Measurements from ENCODE around the gene BAIAP2. TPM values are rescaled to one million over a fixed set of nuclear protein-coding genes. Genes with fewer than 3 reads are reported as not detected.

The BAIAP2 gene
- polyA plus RNA-seq, 2 of the 4 experiments (the other 2 are of a cell fraction) = 7.1 to 27.5 TPM

DNA sequence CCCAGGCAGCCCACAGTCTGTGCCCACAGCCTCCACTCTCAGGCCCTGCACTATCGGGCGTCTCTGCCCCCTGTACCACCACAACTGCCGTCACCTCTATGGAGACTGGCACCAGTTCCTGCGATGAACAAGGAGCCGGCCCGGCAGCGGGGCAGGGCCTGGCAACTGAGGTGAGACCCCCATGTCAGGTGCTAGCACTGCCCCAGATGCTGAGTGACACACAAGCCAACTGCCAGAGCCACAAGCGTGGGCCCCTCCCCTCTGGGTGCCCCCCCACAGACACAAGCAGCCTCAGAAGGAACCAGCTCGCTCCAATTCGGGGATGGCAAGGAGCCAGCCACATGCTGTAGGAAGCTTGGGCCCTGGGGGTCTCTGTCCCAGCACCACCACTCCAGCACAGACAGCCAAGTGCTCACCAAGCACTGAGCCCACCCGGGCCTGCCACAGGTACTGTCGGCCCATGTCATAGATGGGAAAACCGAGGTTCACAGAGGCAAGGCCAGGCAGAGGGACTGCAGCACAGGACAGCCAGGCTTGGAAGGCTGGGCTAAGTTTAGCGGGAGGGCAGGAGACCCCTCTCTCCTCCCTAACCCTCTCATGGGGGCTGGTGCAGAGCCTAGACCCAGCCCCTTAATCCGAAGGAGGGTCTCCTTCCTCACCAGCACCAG lies 128.9 kb downstream of the BAIAP2 start:
- FAIRE-seq = no peak
- 78% methylated on average over 15 of the region's 15 CpGs for WGBS (ENCODE audit: missing lambda C conversion rate)
- Histone ChIP-seq H3K4me1 (peaks cover 6% of the 10 kb centered on the region; the same call in 2 of the 3 replicates), H3K9me3 (no peaks in the 10 kb centered on the region), H3K4me3 (no peak overlapping the region), H3K4me2 (no peak overlapping the region), H3K27ac (no peak overlapping the region)
- POLR2A ChIA-PET = no interaction called here
- no peak for DNase-seq (ENCODE audit: low read depth in 1 of 2, low spot score in 1 of 2)
- no peak for TF ChIP-seq FOSB (CRISPR knock-in tag; IDR thresholded peaks at IDR 0.05)
- no peak for TF ChIP-seq EHF (CRISPR knock-in tag; IDR thresholded peaks at IDR 0.05)
- no peak for ATAC-seq
- CTCF ChIA-PET = interaction anchor here (1.1 to 3.1 kb wide), 6 partner anchors 9 to 321 kb away, joined by 3 to 18 read pairs (median 3); no protein-coding TSS in a partner anchor

DNA sequence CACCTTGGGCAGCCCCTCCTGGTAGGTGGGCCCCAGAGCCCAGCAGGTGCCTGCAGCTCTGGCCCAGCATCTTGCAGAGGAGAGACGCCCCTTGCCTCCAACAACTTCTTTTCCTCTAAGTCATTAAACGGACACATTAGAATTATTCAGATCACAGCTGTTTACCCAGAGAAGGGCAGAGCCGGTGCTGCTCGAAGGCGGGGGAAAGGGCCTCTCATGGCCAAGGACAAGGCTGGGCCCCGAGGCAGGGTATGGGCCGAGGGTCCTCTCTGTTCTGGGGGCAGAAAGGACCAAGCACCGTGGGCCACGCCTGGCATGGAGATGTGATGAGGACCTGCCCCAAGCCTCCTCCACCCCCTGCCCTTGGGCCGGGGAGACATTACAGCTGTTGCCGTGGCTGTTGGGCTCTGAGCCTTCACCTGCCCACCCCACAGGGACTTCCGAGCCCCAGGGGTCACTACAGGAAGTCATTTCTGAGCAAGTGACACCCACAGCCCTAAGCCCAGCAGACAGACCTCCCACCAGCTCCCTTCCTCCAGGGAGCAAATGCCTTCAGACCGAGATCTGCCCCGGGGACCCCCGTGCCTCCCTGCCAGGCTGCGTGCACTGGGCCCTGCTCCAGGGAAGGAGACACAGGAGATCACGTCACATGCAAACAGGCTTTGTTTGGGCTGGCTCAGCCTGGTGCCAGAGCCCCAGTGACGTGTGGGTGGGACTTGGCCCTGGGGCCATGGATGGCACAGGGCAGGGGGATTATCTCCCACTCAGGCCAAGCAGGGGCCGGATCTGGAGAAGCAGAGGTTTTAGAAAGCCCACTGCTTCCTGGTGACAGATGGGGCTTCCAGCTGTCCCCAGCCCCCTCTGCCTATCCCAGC lies 129.7 kb downstream of the BAIAP2 start:
- H3K4me1 ChIP-seq = peaks cover 6% of the 10 kb centered on the region; the same call in 2 of the 3 replicates
- H3K9me3 ChIP-seq = no peaks in the 10 kb centered on the region
- H3K4me3 ChIP-seq = no peak overlapping the region
- WGBS (ENCODE audit: missing lambda C conversion rate) = 70% methylated on average over 18 of the region's 19 CpGs
- H3K27ac ChIP-seq = no peak overlapping the region
- ChIA-PET POLR2A (no interaction called here), CTCF (interaction anchor here (0.5 to 3.1 kb wide), 8 partner anchors 8 to 320 kb away, joined by 3 to 18 read pairs (median 4); no protein-coding TSS in a partner anchor)
- no peak overlapping the region for H3K4me2 ChIP-seq
- no peak for FAIRE-seq
- ATAC-seq = peak in 1 of 2 experiments; percentile 21; a peak in 3 of 6 replicates
- TF ChIP-seq RNF2 (IDR thresholded peaks at IDR 0.05; ENCODE audit: borderline replicate concordance, low read depth) = no peak
- TF ChIP-seq MAZ (IDR thresholded peaks at IDR 0.05; ENCODE audit: borderline replicate concordance, low read depth, low read length) = no peak
- TF ChIP-seq, protein P1, sequence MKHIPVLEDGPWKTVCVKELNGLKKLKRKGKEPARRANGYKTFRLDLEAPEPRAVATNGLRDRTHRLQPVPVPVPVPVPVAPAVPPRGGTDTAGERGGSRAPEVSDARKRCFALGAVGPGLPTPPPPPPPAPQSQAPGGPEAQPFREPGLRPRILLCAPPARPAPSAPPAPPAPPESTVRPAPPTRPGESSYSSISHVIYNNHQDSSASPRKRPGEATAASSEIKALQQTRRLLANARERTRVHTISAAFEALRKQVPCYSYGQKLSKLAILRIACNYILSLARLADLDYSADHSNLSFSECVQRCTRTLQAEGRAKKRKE (CRISPR knock-in tag; IDR thresholded peaks at IDR 0.05; ENCODE audit: low read depth) = no peak
- TF ChIP-seq, protein P2, sequence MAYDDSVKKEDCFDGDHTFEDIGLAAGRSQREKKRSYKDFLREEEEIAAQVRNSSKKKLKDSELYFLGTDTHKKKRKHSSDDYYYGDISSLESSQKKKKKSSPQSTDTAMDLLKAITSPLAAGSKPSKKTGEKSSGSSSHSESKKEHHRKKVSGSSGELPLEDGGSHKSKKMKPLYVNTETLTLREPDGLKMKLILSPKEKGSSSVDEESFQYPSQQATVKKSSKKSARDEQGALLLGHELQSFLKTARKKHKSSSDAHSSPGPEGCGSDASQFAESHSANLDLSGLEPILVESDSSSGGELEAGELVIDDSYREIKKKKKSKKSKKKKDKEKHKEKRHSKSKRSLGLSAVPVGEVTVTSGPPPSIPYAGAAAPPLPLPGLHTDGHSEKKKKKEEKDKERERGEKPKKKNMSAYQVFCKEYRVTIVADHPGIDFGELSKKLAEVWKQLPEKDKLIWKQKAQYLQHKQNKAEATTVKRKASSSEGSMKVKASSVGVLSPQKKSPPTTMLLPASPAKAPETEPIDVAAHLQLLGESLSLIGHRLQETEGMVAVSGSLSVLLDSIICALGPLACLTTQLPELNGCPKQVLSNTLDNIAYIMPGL (CRISPR knock-in tag; IDR thresholded peaks at IDR 0.05; ENCODE audit: borderline replicate concordance) = no peak
- no peak for TF ChIP-seq CHD2 (IDR thresholded peaks at IDR 0.05; ENCODE audit: low read length, partially characterized antibody)
- no peak for TF ChIP-seq ZSCAN20 (CRISPR knock-in tag; IDR thresholded peaks at IDR 0.05)
- TF ChIP-seq, protein P3, sequence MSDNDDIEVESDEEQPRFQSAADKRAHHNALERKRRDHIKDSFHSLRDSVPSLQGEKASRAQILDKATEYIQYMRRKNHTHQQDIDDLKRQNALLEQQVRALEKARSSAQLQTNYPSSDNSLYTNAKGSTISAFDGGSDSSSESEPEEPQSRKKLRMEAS (IDR thresholded peaks at IDR 0.05) = no peak
- no peak for TF ChIP-seq MYC (IDR thresholded peaks at IDR 0.05; ENCODE audit: borderline replicate concordance, low read length)
- TF ChIP-seq, protein P4, sequence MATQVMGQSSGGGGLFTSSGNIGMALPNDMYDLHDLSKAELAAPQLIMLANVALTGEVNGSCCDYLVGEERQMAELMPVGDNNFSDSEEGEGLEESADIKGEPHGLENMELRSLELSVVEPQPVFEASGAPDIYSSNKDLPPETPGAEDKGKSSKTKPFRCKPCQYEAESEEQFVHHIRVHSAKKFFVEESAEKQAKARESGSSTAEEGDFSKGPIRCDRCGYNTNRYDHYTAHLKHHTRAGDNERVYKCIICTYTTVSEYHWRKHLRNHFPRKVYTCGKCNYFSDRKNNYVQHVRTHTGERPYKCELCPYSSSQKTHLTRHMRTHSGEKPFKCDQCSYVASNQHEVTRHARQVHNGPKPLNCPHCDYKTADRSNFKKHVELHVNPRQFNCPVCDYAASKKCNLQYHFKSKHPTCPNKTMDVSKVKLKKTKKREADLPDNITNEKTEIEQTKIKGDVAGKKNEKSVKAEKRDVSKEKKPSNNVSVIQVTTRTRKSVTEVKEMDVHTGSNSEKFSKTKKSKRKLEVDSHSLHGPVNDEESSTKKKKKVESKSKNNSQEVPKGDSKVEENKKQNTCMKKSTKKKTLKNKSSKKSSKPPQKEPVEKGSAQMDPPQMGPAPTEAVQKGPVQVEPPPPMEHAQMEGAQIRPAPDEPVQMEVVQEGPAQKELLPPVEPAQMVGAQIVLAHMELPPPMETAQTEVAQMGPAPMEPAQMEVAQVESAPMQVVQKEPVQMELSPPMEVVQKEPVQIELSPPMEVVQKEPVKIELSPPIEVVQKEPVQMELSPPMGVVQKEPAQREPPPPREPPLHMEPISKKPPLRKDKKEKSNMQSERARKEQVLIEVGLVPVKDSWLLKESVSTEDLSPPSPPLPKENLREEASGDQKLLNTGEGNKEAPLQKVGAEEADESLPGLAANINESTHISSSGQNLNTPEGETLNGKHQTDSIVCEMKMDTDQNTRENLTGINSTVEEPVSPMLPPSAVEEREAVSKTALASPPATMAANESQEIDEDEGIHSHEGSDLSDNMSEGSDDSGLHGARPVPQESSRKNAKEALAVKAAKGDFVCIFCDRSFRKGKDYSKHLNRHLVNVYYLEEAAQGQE (IDR thresholded peaks at IDR 0.05) = no peak
- TF ChIP-seq, protein P5, sequence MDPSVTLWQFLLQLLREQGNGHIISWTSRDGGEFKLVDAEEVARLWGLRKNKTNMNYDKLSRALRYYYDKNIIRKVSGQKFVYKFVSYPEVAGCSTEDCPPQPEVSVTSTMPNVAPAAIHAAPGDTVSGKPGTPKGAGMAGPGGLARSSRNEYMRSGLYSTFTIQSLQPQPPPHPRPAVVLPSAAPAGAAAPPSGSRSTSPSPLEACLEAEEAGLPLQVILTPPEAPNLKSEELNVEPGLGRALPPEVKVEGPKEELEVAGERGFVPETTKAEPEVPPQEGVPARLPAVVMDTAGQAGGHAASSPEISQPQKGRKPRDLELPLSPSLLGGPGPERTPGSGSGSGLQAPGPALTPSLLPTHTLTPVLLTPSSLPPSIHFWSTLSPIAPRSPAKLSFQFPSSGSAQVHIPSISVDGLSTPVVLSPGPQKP (IDR thresholded peaks at IDR 0.05; ENCODE audit: low read depth, low read length) = no peak
- no peak for TF ChIP-seq TFCP2L1 (CRISPR knock-in tag; IDR thresholded peaks at IDR 0.05)
- TF ChIP-seq, protein P6, sequence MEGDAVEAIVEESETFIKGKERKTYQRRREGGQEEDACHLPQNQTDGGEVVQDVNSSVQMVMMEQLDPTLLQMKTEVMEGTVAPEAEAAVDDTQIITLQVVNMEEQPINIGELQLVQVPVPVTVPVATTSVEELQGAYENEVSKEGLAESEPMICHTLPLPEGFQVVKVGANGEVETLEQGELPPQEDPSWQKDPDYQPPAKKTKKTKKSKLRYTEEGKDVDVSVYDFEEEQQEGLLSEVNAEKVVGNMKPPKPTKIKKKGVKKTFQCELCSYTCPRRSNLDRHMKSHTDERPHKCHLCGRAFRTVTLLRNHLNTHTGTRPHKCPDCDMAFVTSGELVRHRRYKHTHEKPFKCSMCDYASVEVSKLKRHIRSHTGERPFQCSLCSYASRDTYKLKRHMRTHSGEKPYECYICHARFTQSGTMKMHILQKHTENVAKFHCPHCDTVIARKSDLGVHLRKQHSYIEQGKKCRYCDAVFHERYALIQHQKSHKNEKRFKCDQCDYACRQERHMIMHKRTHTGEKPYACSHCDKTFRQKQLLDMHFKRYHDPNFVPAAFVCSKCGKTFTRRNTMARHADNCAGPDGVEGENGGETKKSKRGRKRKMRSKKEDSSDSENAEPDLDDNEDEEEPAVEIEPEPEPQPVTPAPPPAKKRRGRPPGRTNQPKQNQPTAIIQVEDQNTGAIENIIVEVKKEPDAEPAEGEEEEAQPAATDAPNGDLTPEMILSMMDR (IDR thresholded peaks at IDR 0.05) = no peak
- DNase-seq (ENCODE audit: low read depth in 1 of 2, low spot score in 1 of 2) = no peak

All from A549 (cell line).